Fibroblast of upper back skin (primary cell): ENCODE measurements around the gene PPP2R5B.

Experiments
- DNase-seq: peaks from one replicate; pipeline ENCODE4 v3.0.0-alpha.2; 2013

PPP2R5B gene

DNA sequence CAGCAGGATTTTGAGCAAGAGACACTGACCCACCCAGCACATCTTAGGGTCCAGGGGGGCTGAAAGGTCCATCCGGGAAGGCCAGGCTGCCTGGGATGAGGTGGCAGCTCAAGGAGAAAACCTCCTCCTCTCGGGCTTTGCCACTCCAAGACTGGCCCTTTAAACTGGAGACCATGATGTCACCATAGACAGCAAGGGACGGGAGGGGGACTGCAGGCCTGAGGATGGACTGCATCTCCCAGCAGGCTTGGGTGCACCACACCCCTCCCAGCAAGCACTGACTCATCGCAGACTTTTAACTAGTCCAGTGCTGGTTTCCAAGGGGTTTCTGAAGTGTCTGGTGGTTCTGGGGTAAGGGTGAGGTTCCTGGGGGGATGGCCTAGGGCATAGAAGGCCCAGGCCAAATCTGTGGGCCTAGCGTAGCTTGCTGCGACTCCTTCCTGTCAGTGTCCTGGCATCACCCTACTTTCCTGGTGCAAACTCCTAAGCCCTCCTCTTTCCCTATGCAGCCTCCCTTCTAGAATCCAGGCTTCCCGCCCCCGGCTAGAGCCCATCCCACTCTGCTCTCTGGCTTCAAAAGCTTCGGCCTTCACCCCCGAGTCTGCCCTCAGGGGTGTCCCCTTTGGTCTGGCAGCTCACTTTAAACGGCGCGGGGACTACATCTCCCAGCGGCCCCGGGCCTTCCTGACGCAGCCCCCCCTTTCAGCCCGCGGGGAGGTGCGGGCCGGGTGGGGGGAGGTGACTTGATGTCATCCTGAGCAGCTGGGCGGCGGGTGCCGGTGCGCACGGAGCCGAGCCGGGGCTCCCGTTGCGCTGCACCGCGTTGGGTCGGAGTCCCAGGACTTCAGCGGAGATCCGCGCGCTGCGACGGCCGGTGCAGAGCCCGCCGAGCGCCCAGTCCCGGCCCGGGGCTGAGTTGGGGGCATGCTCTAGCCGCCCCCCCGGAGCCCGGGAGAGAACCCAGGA, at the start of gene PPP2R5B:
Gene PPP2R5B (plus strand): TSS at position 746 of the 966 bp plus-strand sequence. CDS start 1,046 bp downstream, outside the sequence.
- peak; percentile 94 for DNase-seq

DNA sequence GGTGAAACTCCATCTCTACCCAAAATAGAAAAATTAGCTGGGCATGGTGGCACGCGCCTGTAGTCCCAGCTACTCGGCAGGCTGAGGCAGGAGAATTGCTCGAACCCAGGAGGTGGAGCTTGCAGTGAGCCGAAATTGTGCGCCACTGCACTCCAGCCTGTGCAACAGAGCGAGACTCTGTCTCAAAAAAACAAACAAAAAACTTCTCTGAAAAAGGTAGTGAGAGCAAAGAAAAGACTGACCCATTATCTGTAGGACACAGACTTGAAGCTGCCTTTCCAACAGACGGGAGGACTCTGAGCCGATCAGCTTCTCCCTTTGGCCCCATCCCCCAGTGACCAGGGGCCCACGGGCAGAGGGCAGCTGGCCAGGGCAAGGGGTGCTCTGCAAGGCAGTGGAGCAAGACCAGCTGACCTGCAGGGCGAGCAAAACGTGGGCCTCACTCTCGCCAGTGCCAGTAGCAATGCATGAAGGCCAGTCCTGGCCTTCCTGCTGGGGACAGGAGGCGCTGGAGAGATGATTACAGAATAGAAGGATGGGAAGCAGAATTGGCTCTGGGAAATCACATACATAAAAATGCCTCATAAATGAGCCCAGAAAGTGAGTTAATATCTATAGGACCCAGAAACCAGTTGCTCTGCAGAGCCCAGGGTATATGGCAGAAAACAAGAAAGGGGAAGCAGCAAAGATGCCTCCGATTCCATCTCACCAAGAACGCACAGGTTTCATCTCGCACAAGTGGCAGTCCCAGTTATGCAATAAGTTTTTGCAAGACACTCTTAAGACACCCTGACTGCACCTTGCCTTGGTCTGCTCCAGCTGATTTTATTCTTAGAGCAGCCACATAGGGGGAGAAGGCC, 48.9 kb upstream of the PPP2R5B start:
- DNase-seq: no peak

DNA sequence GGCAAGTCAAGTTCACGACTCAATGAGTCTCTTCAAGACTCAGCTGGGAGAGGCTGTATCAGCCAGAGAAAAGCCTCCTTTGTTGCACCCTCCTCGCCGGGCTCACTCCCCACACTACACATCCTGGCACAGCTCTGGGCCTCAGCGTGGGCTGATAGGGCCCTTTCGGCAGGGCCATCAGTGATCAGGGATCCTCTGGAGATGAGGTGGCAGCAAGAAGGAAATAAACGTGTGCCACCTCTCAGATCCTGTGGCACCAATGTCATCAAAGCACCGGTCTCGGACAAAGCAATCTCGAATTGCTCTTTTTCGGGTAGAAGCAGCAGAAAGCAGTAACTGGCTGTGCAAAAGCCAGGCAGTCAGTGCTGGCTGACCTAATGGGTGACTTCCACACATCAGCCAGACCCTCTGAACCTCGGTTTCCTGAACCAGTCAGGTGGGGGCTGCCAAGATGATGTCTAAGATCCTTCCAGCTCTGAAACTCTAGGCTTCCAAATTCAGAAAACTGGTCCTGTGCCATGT, 48.2 kb upstream of the PPP2R5B start:
- DNase-seq: no peak

DNA sequence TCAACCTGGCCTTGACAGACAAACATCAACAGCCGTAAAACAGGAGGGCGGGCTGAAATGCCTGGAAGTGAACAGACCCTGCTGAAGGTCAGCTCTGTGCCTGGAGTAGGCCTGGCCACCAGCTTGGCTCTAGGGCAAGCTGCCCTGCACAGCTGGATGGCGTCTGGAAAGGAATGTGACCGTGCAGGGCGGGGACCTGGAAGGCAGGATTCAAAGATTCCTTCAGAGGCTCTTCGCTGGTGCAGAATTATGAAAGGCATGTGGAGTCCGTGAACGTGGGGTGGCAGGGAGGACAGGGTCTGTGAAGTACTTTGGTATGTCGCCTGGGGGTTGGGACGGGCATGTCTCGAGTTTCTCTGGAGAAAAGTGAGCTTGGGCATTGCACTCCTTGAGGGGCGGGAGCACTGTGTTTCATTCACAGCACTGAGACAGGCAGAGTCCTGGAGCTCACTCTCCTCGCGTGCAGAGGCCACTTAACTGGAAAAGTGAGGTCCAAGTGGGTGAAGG, 47.6 kb upstream of the PPP2R5B start:
- DNase-seq: peak; percentile 55

DNA sequence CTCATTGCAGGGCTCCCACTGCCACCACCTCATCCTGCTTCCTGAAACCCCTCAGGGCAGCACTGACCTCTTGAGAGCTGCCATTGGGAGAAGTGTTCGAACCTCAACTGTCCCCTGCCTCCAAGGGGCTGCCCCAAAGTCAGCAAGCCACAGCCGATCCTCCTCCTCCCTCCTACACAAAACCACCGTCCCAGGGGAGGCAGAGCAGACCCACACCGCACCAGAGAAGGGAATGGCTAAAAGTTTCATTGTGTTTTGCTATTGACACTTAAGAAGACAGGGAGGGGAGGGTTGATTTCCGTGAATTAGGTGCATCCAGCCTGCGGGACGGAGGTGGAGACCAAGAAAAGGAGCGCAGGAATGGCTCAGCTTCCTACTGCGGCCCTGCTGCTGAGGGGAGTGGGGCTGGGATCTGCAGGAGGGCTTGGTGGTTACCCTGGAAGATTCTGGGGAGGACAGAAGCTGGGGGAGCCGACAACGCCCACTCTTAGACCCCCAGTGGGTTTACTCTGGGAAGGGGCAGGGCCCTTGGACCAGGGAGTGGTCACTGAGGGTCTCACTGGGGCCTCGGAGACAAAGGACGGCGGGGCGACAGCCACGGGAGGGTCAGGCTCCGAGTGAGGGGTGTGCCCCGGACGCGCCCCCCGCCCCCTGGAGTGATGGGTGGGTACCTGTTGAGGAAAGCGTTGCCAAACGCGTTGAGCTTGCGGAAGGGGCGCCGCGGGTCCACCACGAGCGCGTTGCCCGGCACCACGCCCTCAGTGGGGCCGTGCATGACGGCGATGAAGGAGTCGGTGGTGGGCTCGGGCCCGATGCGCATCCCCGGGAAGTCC, 46.9 kb upstream of the PPP2R5B start:
- DNase-seq: no peak

DNA sequence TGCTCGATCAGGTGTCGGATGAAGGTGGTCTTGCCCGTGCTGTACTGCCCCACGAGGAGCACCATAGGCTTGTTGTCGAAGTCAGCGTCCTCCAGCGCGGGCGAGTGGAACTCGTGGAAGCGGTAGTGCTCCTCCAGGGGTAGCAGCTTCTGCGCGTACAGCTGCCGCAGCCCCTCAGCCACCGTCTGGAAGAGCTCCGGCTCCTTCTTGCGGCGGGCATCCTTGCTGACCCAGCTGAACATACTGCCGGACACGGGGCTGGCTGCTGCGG, 46.3 kb upstream of the PPP2R5B start:
- no peak for DNase-seq

DNA sequence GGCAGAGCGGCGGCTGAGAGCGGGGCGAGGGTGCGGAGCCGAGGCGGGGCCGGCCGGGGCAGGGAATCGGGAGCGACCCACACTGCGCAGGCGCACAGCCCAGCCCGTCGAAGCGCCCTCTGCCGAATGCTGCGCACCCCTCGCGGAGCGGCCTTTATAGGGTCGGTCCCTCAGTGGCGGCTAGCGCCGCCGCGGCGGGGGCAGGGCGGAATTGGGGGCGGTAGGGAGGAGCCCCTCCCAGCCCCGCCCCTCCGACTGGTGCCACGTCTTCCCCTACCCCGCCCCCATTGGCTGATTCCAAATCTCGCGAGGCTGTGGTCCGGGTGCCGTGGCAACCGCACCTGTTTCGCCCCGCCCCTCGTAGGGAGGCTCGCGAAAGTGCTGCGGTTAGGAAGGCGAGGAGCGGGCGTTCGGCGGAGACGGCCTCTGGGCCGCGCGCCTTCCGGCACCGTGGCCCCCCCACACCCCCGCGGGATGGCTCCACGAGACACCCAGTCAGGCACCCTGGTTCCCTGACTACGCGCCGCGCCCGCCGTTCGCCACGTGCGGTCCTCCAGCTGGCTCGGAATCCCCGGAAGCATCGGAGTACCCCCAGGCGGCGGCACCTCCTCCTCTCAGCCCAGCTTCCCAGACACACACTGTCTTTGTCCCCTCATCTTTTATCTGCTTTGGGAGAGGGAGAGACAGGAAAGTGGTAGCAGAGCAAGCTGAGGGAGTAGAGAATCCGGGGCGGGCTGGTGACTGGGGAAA, 45.8 kb upstream of the PPP2R5B start, which contains the start of gene EHD1:
Gene EHD1 (minus strand): TSS at position 128 of the 750 bp plus-strand sequence. CDS start 157 bp downstream, outside the sequence.
- peak; percentile 97 for DNase-seq

DNA sequence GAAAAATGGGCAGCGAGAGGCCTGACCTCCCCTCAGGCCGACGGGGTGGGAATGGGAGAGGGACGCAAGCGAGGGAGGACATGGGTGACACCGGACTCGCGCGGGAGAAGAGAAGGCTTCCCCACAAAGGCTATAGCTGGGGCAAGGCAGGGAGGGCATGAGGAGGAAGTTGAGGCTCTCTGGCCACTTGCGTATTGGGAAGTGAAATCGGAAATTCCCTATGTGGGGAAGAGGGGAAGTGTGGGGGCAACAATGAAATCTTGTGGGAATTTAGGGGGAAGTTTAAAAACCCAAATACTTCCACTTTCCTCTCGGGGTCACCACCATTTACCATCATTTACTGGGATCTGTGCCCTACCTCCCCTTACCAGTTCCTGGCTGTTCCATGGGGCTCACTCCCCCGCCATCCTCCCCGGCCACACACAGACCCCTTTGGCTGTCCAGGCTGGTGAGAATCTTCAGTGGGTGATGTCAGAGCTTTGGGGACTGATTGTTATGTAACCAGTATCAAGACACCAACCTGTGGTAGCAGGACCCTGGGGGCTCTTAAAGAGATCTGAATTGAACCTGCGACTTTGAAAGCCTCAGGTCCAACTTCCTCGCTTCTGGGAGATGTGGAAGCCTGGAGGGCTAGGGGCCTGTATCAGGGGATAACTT, 45.1 kb upstream of the PPP2R5B start:
- no peak for DNase-seq

DNA sequence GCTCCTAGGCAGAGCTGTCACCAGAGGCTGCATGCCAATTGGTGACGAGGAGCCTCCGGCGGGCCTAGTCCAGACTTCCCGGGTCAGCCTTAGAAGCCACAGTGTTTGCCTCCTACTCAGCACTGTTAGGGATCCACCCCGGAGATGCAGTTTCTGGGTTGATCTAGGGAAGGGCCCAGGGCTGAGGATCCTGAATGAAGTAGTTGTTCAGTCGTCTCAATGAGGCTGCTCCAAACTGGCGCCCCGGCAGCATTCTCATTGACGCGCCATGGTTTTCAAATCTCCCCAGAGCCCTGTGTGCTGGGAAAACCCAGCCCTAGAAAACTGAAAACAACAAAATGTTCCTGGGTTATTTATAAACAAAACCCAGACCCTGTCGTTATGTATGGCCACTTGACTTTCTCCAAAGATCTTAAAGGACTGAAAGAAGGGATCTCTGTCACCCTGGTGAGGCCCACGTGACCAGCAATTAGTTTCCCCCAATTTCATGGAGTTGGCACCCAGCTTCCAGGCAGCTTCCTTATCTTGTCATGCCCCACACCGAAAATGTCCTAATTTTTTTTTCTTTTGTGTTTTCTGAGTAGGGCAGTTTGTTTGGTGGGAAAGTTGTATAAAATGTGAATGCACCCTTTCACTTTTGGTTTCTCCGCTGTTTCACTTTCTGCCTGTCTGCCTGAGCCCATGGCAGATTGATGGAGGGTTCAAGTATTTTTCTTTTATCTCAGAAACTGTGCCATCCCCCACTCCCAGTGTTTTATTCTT, 44.1 kb upstream of the PPP2R5B start:
- no peak for DNase-seq

DNA sequence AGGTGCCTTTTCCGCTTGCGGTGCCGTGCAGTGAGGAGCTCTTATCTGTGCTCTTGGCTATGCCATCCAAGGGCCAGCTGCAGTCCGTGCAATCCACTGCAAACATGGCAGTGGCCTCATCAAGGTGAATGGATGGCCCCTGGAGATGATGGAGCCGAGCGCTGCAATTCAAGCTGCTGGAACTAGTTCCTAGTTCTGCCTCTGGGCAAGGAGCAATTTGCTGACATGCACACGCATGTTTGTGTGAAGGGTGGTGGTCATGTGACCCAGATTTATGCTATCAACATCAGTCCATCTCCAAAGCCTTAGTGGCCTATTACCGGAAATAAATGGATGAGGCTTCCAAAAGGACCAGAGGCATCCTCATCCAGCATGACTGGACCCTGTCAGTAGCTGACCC, 43.0 kb upstream of the PPP2R5B start:
- DNase-seq: no peak

DNA sequence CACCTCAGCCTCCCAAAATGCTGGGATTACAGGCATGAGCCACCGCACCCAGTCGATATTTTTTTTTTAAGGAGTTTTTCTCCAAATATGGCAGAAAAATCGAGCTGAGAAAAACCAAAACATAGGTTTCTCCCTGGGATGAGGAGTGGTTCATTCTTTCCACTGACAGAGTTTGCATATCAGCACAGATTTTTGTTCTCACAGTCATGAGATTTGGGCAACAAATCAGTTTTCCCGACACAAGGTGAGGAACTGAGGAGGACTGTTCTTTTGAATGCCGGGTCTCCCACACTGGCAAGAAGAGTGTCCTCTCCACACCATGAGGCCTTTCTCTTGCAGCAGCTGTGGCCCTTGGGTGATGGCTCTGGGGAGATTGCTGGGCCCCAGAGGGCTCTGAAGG, 42.2 kb upstream of the PPP2R5B start:
- no peak for DNase-seq

DNA sequence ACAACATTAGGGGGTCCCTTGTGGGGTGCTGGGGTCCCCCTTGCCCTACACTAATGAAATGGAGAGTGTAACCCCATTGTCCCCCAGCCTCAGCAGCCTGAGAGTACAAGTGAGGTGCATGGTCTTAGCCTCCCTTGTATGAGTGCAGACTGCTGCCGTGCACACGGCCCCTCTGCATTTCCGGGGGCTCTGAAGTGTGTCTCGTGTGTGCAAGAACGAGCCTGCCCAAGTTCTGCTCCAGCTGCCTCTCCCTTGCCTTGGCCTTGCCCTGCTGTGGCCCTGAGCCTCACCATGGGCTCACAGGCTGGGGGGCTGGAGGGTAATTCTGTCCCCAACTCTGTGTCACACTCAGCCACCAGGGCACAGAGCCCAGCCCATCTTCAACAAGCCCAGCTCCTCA, 40.9 kb upstream of the PPP2R5B start:
- DNase-seq: no peak

DNA sequence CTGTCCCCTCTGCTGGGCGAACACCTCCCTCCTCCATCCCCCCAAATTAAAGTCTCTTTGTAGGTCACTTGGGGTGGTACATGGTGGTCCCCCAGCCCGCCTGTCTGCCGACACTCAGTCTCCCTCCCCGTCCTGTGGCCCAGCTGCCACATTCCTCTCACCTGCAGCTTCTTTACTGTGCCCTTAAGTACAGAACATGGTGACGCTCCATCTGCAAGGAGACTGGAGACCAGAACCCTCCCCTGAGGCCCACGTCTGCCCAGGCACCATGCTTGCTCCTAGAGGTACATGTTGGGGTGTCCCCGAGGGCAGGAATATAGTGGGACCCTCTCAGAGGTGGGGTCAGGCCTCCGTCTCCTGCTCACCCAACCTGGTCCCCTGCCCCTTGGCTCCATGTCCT, 40.5 kb upstream of the PPP2R5B start:
- no peak for DNase-seq

DNA sequence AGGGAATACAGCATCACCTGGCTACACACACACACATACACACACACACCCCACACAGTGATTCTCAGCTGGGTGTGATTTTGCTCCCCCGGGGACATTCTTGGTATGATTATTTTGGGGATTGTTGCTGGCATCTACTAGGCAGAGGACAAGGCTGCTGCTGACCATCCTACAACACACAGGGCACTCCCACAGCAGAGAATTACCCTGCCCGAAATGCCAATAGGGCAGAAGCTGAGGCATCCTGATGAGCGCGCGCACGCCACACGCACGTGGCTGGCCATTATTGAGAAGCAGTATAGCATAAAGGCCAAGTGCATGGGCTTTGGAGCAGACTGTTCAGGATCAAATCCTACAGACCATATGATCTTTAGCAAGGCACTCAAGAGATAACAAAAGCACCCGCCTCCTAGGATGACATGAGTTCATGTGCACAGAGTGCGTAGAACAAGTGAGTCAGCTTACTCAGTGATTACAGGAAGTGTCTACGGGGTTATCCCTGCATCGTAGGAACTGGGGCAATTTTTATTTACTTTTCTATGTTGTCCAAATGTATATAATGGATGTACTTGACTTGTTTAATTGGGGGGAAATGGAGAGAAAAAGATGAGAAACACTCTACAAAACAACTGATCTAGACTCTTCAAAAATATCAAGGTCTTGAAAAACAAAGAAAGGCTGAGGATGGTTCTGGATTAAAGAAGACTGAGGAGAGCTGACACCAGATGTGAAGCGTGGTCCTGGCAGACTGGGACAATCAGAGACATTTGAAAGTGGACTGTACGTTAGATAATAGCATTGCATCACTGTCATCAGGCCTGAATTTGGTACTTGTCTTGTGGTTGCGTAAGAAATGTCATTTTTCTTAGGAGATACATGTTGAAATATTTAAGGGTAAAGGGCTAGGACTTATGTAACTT, 38.9 kb upstream of the PPP2R5B start:
- peak; percentile 45 for DNase-seq

DNA sequence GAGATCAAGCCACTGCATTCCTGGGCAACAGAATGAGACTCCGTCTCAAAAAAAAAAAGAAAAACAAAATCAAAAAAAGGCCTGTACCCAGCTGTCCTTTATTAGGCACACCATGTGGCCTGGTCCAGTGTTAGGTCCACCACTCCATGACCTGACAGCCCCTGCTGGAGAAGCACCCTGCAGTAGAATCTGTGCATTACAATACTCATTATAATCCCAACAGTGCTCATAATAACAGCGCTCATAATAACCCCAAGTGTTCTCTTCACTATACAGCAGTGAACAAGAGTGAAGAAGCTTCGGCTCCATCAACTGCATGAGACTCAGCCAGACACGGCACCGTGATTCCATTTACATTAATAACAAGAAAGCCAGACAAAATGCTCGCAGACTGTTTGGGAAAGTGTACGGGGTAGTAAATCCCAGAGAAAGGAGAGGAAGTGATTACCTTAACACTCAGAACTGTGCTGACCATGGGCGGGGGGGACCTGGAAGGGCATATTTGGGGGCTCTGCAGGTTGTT, 37.2 kb upstream of the PPP2R5B start:
- DNase-seq: no peak

DNA sequence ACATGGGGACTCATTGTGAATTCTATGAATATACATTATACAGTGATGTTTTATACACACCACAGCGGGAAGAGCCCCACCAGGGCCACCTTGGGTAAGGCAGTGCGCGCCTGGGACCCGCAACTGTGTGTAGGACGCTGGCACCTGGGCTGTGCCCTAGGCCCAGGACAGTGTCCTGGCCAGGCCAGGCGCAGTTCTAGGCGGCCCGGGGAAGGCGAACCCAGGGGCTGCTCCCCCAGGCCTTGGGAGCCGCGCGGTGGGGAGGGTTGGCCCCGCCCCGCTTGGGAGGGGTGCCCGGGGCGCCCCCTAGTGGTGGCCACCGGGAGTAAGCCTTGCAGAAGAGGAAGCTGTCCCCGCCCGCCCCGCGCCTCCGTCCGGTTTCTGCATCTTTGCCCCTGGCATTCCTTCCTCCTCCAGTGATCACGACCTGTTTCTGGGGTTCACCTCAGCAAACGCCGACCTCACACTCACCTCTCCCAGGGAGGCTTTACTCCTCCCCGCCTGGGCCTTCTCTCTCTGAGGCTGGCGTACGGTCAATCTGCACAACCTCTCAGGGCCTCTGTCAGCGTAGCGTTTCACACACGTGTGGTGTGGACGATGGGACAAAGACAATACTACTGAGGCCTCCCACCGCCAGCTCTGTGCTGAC, 36.6 kb upstream of the PPP2R5B start:
- peak; percentile 61 for DNase-seq

DNA sequence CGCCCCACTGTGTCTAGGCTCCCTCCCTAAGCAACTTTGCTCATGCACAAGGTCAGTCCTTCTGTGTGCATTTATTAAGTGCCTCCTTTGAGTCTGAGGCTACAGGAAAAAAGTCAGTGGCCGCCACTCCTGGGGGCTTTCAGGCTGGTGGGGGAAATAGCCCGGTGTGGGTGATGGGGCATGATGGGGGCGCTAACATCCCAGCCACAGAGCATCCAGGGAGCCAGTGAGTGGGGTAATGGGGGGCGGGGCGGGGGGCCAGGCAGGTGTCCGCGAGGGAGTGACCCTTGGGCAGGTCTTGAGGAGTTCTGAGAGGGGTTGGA, 36.1 kb upstream of the PPP2R5B start:
- DNase-seq: no peak

DNA sequence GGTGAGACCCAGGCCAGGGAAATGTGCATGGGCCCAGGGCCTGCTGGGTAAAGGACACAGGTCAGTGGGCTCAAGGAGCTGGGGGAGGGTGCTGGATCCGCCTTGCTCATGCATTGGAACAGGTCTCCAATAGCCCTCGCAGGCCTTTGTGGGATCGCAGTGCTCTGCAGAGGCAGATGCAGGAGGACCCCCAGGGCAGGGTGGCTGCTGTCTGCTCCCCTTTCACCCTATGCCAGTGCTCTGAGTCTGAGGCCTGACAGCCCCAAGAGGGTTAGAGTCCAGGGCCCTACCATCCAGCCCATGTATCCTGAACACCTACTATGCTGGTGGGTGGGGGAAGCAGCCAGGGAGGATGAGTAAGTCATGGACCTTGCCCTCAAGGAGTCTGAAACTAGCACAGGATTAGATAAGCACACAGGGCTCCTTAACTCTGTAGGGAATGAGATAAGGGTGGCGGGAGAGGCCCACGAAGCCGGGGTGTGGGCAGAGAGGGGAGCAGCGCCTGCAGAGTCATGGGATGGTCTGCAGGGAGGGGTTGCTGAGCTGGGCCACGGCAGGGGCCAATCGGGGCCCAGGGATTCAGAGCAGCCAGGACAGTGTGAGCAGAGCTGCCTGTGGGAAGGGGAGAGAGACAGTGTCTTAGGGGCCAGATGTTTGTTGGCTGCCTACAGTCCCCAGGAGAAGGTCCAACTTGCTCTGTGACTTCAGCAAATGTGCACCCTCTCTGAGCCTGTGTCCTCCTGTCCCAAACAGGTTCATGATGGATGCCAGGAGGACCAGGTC, 35.6 kb upstream of the PPP2R5B start:
- DNase-seq: no peak
